HCEC 1CT (cell line): ENCODE data around the gene LAMA3.

Source experiments
- DNase-seq: peaks from one replicate; pipeline ENCODE4 v3.0.0-alpha.2; 2017

The LAMA3 gene

DNA sequence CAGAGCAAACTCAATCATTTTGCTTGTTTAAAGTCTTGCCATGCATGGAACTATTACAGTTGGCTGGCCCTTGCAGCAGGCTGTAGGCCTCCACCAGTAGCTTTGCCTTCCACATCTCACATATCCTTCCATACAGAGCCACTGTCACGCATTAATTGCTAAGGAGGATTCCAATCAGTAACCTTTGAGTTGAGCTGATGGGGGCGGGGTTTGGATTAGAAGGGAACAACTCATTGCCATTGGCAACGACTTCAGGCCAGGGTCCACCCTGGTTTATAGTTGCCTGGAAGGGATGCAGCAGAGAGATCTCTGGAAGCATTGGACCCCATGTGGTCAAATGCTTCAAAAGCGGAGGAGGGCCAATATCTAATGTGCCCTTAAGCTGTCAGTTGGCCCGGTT lies 262.0 kb downstream of the LAMA3 start:
- no peak for DNase-seq

DNA sequence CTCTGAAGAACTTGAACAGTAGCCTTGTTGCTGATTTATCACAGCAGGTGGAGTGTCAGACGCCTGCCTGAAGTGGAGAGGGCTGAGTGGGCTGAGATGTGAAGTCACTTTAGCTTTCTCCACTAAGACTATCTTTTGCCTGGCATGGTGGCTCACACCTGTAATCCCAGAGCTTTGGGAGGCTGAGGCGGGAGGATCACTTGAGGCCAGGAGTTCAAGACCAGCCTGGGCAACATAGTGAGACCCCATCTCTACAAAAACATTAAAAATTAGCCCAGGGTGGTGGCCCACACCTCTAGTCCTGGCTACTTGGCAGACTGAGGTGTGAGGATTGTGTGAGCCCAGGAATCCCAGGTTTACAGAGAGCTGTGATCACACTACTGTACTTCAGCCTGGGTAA lies 264.7 kb downstream of the LAMA3 start:
- no peak for DNase-seq

DNA sequence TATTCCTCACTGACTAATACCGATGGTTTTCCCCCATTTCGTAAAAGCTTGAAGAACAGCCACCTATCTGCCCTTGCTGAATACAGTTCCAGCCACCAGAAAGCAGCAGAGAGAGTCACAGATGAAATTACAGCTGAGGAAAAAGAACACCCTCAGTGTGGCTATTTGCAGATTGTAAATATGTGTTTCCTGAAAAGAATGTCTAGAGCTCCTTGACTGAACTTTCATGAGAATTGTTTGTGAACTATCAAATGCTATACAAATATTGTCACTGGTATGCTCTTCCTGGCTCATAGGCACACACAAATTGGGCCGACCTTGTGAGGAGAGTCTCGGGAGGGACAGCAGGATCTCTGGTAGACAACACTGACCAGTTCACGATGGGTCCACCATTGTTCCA lies 267.2 kb downstream of the LAMA3 start:
- DNase-seq, result no peak

DNA sequence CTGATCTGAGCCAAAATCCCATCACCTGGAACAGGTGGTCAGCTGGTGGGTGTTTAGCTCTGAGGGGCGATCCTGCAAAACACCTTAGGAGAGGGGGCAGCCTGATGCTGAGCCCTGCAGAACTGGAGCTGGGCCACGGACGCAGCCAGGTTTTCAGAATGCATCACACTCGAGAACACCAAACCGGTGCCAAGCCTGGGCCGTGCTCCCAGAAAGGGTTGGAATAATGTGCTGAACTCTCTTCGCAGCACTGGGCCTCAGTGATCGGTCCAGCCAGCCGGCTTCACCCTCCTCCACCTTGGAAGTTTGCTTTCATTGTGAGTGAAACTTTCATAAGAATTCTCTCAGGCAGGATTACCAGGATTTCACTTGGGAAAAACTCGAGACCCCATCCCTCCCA lies 268.8 kb downstream of the LAMA3 start:
- no peak for DNase-seq

DNA sequence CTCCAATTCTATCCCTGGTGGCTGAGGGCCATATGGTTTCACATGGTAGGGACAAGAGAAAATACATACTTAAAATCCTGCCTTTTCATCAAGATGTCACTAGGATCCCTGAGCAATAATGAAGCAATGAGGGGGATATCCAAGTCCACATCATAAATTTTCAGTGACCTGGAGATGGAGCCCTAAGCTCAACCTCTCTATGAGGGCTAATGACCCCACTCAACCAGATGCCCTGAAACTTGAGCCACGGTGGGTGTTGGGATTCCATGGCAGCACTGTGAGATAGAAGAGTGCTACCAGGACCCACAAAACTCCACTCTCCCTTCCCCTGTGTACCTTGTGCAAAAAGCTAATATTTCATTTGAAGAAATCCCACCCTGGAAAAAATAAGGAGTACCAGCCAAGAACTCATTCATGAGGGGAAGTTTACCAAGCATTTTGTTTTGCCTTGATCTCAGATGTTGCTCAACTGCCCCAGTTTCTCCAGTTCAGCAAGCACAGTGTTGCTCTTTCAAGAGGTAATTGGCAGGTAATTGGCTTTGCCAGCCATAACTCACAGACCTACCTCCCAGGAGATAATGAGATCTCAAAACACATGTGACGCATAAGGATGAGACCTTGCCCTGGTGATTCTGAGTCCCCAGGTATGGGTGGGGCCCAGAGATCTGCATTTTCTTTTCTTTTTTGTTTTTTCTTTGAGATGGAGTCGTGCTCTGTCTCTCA lies 274.4 kb downstream of the LAMA3 start:
- DNase-seq, result peak; percentile 22

DNA sequence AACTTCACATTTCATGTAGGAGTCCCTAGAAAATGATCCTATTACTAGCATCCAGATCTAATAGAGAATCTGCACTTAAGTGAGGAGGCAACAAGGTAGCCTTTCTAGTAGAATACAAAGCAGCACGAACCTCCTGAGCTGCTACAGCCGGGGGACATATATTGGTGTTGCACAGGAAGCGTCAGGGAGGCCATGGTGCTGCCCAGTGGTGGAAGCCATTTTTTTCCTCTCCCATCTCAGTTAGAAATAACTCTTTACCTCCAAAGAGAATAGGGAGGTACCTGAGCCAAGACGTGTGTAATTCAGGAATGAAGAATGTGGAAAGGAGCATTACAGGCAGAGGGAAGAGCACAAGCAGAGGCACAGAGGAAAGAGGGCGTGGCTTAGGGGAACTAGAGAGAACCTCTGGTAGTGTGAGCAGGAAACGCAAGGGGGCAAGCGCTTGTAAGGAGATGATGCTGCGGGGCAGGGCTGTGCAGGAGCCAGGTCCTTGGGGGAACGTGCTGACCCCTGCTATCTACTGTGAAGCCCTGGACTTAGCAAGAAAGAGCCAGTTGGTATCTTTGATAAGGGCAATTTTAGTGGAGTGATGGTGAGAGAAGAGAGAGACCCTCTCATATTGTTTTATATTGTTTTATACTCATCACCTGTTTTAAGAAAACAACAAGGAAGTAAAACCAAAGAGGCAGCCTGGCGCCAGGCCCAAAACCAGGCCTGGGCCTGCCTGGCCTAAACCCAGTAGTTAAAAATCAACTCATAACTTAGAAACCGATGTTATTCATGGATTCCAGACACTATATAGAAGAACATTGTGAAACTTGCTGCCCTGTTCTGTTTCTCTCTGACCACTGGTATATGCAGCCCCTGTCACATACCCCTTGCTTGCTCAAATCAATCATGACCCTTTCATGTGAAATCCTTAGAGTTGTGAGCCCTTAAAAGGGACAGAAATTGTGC lies 275.3 kb downstream of the LAMA3 start:
- peak; percentile 13 for DNase-seq

DNA sequence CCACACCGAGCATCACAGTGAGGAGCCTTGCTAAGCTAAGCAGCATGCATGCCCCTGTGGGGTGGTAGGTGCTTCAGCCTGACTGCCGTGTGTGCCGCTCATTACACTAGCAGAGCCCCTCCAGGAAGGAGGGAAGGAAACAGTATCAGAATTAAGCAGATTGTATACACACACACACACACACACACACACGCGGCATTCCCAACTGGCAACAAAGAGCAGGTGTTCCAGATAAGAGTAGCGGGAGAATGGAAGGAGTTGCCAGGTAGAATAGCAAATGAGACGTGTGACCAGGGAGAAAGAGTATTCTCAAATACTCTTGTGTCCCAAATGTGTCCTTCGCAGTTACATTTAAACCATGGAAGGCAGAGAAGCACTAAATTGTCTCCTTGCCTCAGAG lies 277.7 kb downstream of the LAMA3 start:
- no peak for DNase-seq

DNA sequence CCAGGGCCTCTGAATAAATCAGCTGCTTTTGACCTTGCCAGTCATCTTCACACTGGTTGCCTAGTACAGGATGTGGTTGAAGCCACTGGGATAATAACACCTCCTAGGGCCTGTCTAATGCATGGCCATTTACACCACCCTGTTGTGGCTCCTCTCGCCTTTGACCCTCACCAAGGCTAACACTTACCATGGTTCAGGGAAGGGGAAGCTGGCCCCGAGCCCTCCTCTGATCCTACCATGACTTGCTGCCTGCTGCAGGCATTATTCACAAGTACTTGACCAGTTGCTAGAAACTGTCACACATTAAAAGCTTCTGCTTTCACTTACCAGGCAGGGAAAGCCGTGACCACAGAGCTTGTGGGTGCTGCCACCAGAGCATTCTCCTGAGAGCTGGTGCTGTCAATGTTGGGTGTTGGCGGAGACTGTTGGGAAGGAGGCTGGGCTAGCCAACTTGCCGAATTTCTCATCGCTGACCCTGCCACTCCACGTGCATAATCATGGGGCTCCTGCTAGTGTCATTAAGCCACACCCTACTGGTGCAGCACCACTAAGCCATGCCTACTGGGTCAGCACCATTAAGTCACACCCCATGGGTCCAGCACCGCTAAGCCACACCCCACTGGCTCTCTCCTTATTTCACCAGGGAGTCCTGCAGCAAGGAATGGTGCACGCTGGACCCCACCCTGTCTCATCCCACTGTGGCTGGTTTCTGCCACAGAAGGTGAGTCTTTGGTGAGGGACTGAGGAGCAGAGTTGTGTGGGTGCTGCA lies 278.3 kb downstream of the LAMA3 start:
- DNase-seq, result no peak

DNA sequence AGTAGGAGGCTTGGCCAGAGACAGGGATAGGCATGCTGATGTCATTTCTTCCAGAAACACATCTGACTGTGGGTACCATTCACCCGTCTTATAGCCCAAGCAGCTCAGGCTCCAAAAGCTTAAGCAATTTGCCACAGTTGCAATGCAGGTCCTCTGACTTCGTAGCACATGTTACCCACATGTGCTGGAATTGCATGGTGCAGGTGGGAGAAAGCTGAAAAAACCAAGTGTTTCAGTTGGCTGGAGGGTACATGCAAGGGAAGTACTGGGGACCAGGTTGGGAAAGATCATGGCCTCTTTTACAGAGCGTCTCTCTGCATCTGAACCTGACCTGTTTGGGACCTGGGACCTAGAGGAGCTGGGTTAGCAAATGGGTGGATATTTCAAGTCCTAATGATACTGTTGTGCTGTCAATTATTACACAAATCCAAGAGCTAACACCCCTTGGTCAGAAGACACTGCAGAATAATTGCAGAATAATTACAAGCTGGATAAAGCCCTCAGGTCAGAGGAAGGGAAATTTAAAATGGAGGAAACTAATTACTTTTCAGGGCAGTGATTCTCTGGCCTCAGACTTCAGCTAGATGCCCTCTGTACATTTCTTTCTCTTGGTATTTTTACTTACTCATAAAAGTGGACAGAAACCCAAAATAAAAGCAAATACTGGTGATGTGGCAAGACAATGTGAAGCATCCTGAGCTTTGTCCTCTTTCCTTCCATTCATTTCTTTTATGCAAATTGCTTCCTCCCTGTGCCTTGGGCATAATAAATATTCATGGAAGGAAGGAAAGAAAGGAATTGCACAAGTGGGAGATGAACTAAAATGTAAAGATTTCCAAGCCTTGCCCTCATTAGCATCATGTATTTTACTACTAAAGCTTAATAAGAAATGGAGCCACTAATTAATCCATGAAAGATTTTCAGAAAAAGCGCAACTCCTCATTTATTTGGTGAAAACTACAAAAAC lies 279.7 kb downstream of the LAMA3 start:
- DNase-seq, result no peak

DNA sequence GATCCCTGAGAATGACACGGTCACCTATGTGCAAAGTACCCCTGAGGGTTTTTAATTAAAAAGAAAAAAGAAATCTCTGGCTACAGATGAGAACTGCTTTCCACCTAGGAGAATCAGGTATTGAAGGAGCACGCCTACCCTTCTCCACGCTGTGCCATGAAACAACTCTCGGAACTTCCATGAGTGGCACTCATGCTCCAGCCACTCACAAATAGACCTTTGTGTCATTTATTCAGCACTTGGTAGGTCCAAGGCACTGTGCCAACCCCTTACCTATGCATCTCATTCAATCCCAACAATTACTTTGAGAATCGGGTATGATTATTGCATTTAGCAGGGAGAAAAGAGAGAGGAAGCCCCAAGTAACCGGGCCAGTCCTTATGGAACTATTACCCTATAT lies 280.4 kb downstream of the LAMA3 start:
- no peak for DNase-seq

DNA sequence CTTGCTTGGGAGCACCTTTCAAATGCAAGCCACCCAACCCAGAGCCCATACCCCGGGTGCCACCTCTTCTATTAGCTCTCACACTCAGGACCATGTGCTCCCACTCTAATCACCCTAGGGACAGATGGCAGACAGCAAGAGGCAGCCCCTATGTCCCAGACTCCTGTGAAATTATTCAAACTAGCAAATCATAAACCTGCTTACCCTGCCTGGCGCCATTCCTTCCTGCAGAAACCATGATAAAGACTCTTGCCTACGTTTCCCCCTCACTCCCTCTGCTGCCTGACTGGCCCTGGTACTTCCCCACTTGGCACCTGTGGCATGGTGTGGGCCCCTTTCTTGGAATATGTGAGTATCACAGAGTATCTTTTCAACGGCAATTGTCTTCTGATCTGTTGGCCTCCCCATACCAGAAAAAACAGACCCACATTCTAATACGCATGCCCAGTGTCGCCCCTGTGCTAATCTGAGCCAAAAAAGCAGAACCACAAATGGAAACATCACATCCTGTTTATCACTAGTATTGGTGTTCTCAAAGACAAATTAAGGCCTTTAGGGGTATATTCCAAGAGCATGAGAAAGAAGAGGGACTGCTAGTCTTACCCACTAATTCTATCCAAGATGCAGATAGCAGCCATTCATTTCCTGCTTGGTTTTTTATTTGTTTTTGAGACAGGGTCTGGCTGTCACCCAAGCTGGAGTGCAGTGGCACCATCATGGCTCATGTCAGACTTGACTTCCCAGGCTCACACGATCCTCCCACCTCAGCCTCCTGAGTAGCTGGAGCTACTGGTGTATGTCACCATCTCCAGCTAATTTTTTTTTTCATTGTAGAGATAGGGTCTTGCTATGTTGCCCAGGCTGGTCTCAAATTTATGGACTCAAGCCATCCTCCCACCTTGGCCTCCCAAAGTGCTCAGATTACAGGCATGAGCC lies 281.2 kb downstream of the LAMA3 start:
- no peak for DNase-seq

DNA sequence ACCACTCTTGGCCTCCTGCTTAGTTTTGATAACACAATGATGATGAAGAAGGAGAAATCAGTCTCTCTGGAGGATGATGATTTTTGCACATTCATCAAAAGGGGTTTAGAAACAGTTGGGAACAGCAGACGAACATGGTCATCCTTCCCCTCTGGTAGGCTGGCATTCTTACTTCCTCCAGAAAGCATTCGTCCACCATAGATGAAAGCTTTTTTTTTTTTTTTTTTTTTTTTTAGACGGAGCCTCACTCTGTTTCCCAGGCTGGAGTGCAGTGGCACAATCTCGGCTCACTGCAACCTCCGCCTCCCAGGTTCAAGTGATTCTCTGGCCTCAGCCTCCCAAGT lies 281.8 kb downstream of the LAMA3 start:
- DNase-seq, result no peak

DNA sequence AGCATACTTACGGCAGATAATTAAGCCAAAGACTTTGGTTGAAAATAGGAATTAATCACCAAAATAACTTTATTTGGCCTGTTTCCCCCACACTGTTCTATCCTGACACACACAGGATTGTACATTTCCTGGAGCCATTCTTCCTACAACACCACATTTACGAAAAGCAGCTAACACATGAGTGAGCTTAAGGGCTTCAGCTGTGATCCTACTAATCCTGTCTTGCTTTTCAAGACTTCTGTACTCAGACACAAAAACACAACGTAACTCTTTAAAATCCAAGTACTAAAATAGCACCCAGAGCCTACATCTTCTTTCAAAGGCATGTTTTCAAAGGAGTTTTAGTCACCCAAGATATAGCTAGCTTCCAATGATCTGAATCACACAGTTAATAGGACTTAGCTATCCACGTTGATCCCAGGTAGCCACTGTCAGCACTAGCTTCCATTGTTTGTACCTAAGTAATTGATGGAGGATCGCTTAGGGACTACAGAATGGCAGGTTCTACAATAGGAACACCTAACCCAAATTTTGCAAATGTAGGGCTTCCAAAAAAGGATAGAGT lies 282.5 kb downstream of the LAMA3 start:
- DNase-seq, result no peak

DNA sequence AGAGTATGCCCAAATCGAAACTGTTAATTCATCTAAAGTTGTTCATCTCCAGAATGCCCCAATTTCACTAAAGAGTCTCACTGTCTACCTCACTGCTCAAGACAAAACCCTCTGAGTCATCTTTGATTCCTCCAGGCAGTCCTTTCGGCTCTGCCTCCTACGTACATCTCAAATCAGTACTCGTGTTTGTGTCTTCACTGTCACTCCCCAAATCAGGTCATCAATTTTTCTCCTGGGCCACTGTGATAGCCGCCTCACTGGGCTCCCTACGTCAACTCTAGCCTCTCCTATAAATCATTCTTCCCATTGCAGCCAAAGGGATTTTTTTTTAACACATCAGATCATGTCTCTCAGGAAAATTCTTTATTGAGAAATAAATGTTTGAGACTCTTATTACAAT lies 283.2 kb downstream of the LAMA3 start:
- no peak for DNase-seq

DNA sequence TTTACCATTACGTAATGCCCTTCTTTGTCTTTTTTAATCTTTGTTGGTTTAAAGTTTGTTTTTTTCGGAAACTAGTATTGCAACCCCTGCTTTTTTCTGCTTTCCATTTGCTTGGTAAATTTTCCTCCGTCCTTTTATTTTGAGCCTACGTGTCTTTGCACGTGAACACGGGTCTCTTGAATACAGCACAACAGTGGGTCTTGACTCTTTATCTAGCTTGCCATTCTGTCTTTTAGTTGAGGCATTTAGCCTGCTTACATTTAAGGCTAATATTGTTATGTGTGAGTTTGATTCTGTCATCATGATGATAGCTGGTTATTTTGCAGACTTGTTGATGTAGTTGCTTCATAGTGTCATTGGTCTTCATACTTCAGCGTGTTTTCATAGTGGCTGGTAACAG lies 287.9 kb downstream of the LAMA3 start:
- DNase-seq, result no peak

DNA sequence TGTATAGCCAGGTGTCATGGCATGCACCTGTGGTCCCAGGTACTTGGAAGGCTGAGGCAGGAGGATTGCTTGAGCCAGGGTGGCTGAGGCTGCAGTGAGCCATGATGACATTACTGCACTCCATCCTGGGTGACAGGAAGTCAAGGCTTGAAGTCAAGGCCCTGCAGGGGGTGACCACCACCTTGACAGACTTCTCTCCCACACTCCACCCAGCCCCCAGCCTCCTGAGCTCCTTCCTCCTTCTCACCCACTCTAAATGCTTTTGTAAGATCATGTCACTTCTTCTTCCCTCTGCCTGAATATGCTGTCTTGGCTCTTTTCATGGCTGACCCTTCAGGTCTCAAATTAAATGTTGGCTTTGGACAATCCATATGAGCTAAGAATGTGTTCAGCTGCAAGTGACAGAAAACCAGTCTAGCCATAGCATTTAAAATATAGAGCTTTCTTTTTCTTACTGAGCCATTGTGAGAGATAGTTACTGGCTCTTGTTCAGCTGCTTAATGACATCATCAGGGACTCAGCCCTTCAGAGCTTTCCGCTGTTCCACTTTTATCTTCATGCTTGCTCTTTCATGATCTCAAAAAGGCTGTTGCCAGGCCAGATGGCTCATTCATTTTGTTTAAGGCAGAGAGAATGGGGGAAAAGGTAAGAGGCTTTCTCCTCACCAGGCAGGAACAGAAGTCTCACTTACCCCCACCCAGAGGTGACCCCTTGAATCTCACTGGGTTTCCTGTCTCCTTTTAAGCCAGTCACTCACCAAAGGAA lies 288.6 kb downstream of the LAMA3 start:
- no peak for DNase-seq

DNA sequence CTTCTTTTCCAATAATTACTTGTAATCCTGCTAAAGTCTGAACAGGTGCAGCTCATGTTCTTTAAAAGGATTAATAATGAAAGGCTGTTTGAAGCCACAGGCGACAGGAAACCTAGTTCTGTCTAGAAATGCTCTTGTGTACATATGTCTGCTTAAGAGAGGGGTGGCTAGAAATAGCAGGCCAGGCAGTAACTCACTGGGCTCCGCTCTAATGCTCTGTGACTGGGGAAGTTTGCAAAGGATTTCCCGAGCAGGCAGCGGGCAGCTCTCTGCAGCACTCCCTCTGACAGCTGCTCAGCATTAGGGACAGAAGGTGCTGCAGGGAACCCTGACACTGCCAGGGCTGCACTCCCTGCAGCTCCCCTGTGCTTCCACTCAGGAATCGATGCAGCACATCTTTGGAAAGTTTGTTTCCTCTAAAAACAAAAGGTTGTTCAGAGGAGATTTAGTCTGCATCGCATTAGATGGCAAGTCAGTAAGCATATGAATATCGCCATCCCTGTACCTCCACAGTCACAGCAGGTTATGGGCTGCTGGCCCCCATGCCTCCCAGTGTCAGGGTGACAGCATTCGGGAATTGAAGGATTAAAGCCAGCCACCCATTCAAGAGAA lies 292.2 kb downstream of the LAMA3 start:
- DNase-seq, result no peak

DNA sequence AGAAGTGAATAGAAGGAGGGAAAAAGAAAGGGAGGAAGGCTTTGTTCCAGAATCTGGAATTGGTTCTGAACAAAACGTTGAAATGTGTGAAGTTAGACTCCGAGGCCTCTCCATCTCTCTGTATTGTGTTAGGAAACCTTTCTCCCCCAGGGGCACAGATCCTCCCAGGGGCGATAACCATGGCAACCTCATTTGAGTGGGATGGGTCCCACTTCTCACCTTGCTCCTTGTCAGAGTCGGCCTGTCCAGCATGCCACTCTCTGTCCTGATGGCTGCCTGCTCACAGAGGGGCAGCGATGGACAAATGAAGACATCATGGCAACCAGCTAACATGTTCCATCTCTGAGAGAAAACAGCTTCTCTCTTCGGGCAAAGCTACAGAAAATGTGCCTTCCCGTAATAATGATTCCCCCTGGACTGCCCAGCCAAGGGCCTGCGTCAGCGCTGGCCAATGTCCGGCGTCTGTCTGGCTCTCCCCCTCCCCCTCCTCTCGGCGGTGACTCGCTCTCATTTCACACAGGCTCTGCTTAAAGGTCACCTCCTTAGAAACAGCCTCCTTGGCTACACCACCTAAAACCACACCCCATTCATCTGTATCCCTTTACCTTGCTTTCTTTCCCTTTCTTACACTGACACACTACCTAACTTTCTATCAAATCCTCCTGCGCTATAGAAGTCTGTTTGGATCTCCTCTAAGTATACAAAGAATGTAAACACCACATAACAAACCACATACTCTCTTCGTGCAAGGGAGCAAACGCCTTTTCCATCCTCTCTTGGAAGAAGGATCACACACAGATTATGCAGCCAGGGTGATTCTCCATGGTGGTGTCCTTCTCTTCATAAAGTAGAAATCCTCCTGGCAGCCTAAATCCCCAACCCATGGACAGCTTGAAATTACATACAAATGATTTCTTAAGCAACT lies 293.2 kb downstream of the LAMA3 start:
- DNase-seq, result peak; percentile 61
